ENCODE data around the gene RABGGTA.
"Not testable (repeated sequence)": the region's sequence is repeated elsewhere in the genome, so short reads cannot be mapped to it uniquely, and the experiment has no call there.

Gene RABGGTA

DNA sequence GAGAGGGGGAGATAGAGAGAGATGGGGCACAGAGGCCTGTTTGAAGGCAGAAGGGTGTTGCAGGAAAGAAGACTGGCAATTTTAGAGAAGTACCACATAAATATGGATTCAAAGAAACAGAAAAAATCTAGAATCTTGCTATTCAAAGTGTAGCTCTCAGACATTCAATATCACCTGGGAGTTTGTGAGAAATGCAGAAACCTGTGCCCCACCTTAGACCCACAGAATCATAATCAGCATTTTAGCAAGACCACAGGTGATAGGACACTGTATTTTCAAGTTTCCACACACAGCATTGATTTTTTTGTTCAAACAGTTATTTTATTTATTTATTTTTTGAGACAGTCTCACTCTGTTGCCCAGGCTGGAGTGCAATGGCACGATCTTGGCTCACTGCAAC lies 42.5 kb downstream of the RABGGTA start:
- peaks cover 9 to 38% of the 10 kb centered on the region in 2 experiments for H3K36me3 ChIP-seq (ENCODE audit: control insufficient read depth in 1 of 2, insufficient read depth in 2 of 2, low read depth in 1 of 2, low read length in 2 of 2)
- no peak overlapping the region for H3K23ac ChIP-seq (ENCODE audit: low read length in 2 of 2)
- no peak overlapping the region for H2AFZ ChIP-seq (ENCODE audit: low read depth, low read length)
- no peak overlapping the region for H3K4me2 ChIP-seq (ENCODE audit: low read length, poor library complexity, severe bottlenecking)
- peaks cover 14% of the 10 kb centered on the region for H3K4me1 ChIP-seq (ENCODE audit: control insufficient read depth, insufficient read depth, low read depth, low read length)
- peaks cover 5% of the 10 kb centered on the region for H3K79me1 ChIP-seq (replicated peaks; ENCODE audit: low read length, poor library complexity, severe bottlenecking)
- no peak overlapping the region for H2BK15ac ChIP-seq (ENCODE audit: low read depth, poor library complexity, severe bottlenecking)
- H4K91ac ChIP-seq (ENCODE audit: low read length) = no peak overlapping the region
- no peak overlapping the region for H2AK5ac ChIP-seq (ENCODE audit: low read length, severe bottlenecking)
- H3K4me3 ChIP-seq (ENCODE audit: insufficient read depth in 1 of 2, low read depth in 1 of 2, low read length in 2 of 2) = no peak overlapping the region
- no peak overlapping the region for H3K9ac ChIP-seq (ENCODE audit: low read length)
- WGBS = 55% methylated on average over 1 of the region's 1 CpG
- H4K8ac ChIP-seq (ENCODE audit: low read length) = no peak overlapping the region
- H3K27me3 ChIP-seq (ENCODE audit: control insufficient read depth in 1 of 2, insufficient read depth in 1 of 2, low read length in 2 of 2) = no peaks in the 10 kb centered on the region
- H3K9me3 ChIP-seq (ENCODE audit: control insufficient read depth, low read length) = no peaks in the 10 kb centered on the region
- no peak overlapping the region for H3K18ac ChIP-seq (ENCODE audit: low read depth in 1 of 2, low read length in 2 of 2)
- H3K4ac ChIP-seq (ENCODE audit: low read depth in 1 of 2, low read length in 2 of 2) = no peak overlapping the region
- no peak overlapping the region for H2BK120ac ChIP-seq (ENCODE audit: low read depth, low read length)
- H3K14ac ChIP-seq (ENCODE audit: low read length in 2 of 2) = no peak overlapping the region
- H2BK5ac ChIP-seq (ENCODE audit: low read depth, low read length, poor library complexity, severe bottlenecking) = no peak overlapping the region
- H3K27ac ChIP-seq (ENCODE audit: low read length, poor library complexity, severe bottlenecking) = no peak overlapping the region
- no peak overlapping the region for H2BK12ac ChIP-seq (ENCODE audit: low read length in 2 of 2)
- no peak for DNase-seq

DNA sequence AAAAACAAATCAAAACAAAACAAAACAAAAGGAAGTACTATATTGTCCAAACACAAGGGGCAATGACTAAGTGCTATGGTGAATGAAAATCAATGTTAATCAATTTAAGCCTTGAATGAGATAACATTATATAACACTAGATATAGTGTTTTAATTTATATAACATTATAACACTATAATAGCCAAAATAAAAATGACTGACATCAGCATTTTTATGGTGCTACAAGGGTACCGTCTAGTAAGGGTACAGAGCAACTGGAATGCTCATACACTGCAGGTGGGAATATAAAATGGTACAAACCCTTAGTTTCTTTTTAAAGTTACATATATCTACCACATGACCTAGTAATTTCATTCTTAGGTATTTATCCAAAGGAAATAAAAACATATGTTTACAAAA lies 44.9 kb downstream of the RABGGTA start:
- Histone ChIP-seq H2BK15ac (ENCODE audit: low read depth, poor library complexity, severe bottlenecking) (no peak overlapping the region), H2BK120ac (ENCODE audit: low read depth, low read length) (no peak overlapping the region), H3K23ac (ENCODE audit: low read length in 2 of 2) (no peak overlapping the region), H2AFZ (ENCODE audit: low read depth, low read length) (no peak overlapping the region), H3K27ac (ENCODE audit: low read length, poor library complexity, severe bottlenecking) (no peak overlapping the region), H3K4ac (ENCODE audit: low read depth in 1 of 2, low read length in 2 of 2) (no peak overlapping the region), H4K8ac (ENCODE audit: low read length) (no peak overlapping the region), H3K9ac (ENCODE audit: low read length) (no peak overlapping the region), H2AK5ac (ENCODE audit: low read length, severe bottlenecking) (no peak overlapping the region), H3K14ac (ENCODE audit: low read length in 2 of 2) (no peak overlapping the region), H2BK12ac (ENCODE audit: low read length in 2 of 2) (no peak overlapping the region), H3K27me3 (ENCODE audit: control insufficient read depth in 1 of 2, insufficient read depth in 1 of 2, low read length in 2 of 2) (no peaks in the 10 kb centered on the region), H4K91ac (ENCODE audit: low read length) (no peak overlapping the region), H3K4me2 (ENCODE audit: low read length, poor library complexity, severe bottlenecking) (no peak overlapping the region), H3K18ac (ENCODE audit: low read depth in 1 of 2, low read length in 2 of 2) (no peak overlapping the region), H3K4me1 (ENCODE audit: control insufficient read depth, insufficient read depth, low read depth, low read length) (peaks cover 8% of the 10 kb centered on the region), H3K79me1 (replicated peaks; ENCODE audit: low read length, poor library complexity, severe bottlenecking) (peaks cover 3% of the 10 kb centered on the region), H2BK5ac (ENCODE audit: low read depth, low read length, poor library complexity, severe bottlenecking) (no peak overlapping the region), H3K9me3 (ENCODE audit: control insufficient read depth, low read length) (no peaks in the 10 kb centered on the region), H3K36me3 (ENCODE audit: control insufficient read depth in 1 of 2, insufficient read depth in 2 of 2, low read depth in 1 of 2, low read length in 2 of 2) (peaks cover 9 to 38% of the 10 kb centered on the region in 2 experiments), H3K4me3 (ENCODE audit: insufficient read depth in 1 of 2, low read depth in 1 of 2, low read length in 2 of 2) (no peak overlapping the region)
- no CpG with 5 or more reads among the region's 1 CpG for WGBS
- no peak for DNase-seq

DNA sequence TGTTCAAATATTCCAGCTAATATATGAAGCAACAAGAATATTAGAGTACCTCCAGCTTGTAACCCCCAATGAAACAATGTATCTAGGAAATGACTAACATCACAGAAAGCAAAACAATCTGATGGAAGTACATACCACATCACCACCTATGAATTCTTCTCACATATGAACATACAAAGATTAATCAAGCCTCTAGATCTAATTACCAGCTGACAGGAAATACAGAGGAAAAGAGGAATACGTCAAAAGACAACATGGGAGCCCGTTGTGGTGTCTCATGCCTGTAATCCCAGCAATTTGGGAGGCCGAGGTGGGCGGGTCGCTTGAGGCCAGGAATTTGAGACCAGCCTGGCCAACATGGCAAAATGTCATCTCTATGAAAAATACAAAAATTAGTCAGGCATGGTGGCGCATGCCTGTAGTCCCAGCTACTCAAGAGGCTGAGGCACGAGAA lies 46.8 kb downstream of the RABGGTA start:
- WGBS = 45% methylated on average over 7 of the region's 7 CpGs
- Histone ChIP-seq H3K9me3 (ENCODE audit: control insufficient read depth, low read length) (no peaks in the 10 kb centered on the region), H4K8ac (ENCODE audit: low read length) (no peak overlapping the region)

GRCh38 chr14:24222987-24223386 lies 48.4 kb downstream of the RABGGTA start:
- H3K14ac ChIP-seq (ENCODE audit: low read length in 2 of 2); H3K79me1 ChIP-seq (replicated peaks; ENCODE audit: low read length, poor library complexity, severe bottlenecking); H3K9me3 ChIP-seq (ENCODE audit: control insufficient read depth, low read length); H2BK5ac ChIP-seq (ENCODE audit: low read depth, low read length, poor library complexity, severe bottlenecking); H2BK12ac ChIP-seq (ENCODE audit: low read length in 2 of 2); H2AK5ac ChIP-seq (ENCODE audit: low read length, severe bottlenecking); H4K8ac ChIP-seq (ENCODE audit: low read length); DNase-seq; H3K27ac ChIP-seq (ENCODE audit: low read length, poor library complexity, severe bottlenecking); H3K4me3 ChIP-seq (ENCODE audit: insufficient read depth in 1 of 2, low read depth in 1 of 2, low read length in 2 of 2); H2BK15ac ChIP-seq (ENCODE audit: low read depth, poor library complexity, severe bottlenecking); H3K23ac ChIP-seq (ENCODE audit: low read length in 2 of 2); H3K4me2 ChIP-seq (ENCODE audit: low read length, poor library complexity, severe bottlenecking); H3K18ac ChIP-seq (ENCODE audit: low read depth in 1 of 2, low read length in 2 of 2); H2AFZ ChIP-seq (ENCODE audit: low read depth, low read length); H3K27me3 ChIP-seq (ENCODE audit: control insufficient read depth in 1 of 2, insufficient read depth in 1 of 2, low read length in 2 of 2); H4K91ac ChIP-seq (ENCODE audit: low read length); H2BK120ac ChIP-seq (ENCODE audit: low read depth, low read length); H3K4me1 ChIP-seq (ENCODE audit: control insufficient read depth, insufficient read depth, low read depth, low read length); H3K4ac ChIP-seq (ENCODE audit: low read depth in 1 of 2, low read length in 2 of 2); H3K9ac ChIP-seq (ENCODE audit: low read length): not testable (repeated sequence)
- peaks cover 8 to 36% of the 10 kb centered on the region in 2 experiments for H3K36me3 ChIP-seq (ENCODE audit: control insufficient read depth in 1 of 2, insufficient read depth in 2 of 2, low read depth in 1 of 2, low read length in 2 of 2)
- WGBS = 92% methylated on average over 3 of the region's 4 CpGs

More for the DNA sequence above, 46.8 kb downstream of the RABGGTA start:
- no peak overlapping the region for H2BK5ac ChIP-seq (ENCODE audit: low read depth, low read length, poor library complexity, severe bottlenecking)
- H2BK120ac ChIP-seq (ENCODE audit: low read depth, low read length) = no peak overlapping the region
- H3K4me3 ChIP-seq (ENCODE audit: insufficient read depth in 1 of 2, low read depth in 1 of 2, low read length in 2 of 2) = no peak overlapping the region
- H3K4me2 ChIP-seq (ENCODE audit: low read length, poor library complexity, severe bottlenecking) = no peak overlapping the region
- DNase-seq = peak; percentile 40
- H2BK12ac ChIP-seq (ENCODE audit: low read length in 2 of 2) = no peak overlapping the region
- no peaks in the 10 kb centered on the region for H3K27me3 ChIP-seq (ENCODE audit: control insufficient read depth in 1 of 2, insufficient read depth in 1 of 2, low read length in 2 of 2)
- no peak overlapping the region for H4K91ac ChIP-seq (ENCODE audit: low read length)
- peak overlapping the region; percentile 1 for H3K9ac ChIP-seq (ENCODE audit: low read length)
- no peak overlapping the region for H3K14ac ChIP-seq (ENCODE audit: low read length in 2 of 2)
- H3K18ac ChIP-seq (ENCODE audit: low read depth in 1 of 2, low read length in 2 of 2) = no peak overlapping the region
- no peak overlapping the region for H2AFZ ChIP-seq (ENCODE audit: low read depth, low read length)
- peaks cover 5% of the 10 kb centered on the region for H3K4me1 ChIP-seq (ENCODE audit: control insufficient read depth, insufficient read depth, low read depth, low read length)
- H3K27ac ChIP-seq (ENCODE audit: low read length, poor library complexity, severe bottlenecking) = peak overlapping the region; percentile 74
- H3K79me1 ChIP-seq (replicated peaks; ENCODE audit: low read length, poor library complexity, severe bottlenecking) = peaks cover 3% of the 10 kb centered on the region
- no peak overlapping the region for H2BK15ac ChIP-seq (ENCODE audit: low read depth, poor library complexity, severe bottlenecking)
- H3K4ac ChIP-seq (ENCODE audit: low read depth in 1 of 2, low read length in 2 of 2) = no peak overlapping the region
- H2AK5ac ChIP-seq (ENCODE audit: low read length, severe bottlenecking) = no peak overlapping the region
- H3K23ac ChIP-seq (ENCODE audit: low read length in 2 of 2) = no peak overlapping the region
- H3K36me3 ChIP-seq (ENCODE audit: control insufficient read depth in 1 of 2, insufficient read depth in 2 of 2, low read depth in 1 of 2, low read length in 2 of 2) = peaks cover 9 to 37% of the 10 kb centered on the region in 2 experiments

Measured in mesenchymal stem cell (in vitro differentiated cells and primary cell).